HG02870 (cell line): ENCODE results near the gene AP2A1.
"Not testable (repeated sequence)": the region's sequence is repeated elsewhere in the genome, so short reads cannot be mapped to it uniquely, and the experiment has no call there.

Source experiments
- ATAC-seq: cut with Tn5 transposase; IDR thresholded peaks from one replicate; pipeline ENCODE4 v1.9.1; 2021; ENCODE audit warnings: mild to moderate bottlenecking, moderate library complexity; ENCODE audit not compliant: unreplicated experiment

AP2A1 gene

DNA sequence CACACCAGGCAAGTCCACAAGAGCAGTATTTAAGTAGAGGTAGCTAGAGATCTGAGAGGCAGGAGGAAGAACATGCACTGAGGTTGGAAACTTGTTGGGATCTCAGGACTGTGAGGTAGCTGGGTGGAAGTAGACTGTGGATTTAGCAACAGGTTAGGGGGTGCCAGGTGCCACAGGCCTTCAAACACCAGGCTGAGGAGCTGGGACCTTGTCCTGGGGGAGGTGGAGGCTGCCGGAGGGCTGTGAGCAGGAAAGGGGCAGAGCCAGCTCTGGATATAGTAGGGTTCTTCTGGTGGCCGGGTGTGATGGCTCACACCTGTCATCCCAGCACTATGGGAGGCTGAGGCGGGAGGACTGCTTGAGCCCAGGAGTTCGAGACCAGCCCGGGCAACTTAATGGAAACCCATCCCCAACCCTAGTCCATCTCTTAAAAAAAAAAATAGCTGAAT lies 43.2 kb downstream of the AP2A1 start:
- ATAC-seq = no peak

DNA sequence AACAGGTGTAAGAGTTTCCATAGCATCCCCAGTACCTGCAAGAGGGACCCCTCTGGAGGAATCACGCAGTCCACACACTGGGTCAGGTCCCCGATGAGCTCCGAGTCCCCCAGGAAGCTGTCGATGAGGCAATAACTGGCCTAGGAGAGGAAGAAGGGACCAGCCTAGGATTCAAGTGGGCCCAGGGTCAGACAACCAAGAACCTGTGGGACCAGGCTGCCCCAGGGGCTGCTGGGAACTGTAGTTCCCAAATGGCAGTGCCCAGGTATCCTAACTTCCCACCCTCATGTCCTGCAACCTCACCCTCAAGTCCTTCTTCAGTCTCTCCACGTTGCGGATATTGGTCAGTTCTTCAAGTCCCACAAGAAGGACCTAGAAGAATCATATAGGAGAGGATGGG lies 44.5 kb downstream of the AP2A1 start:
- no peak for ATAC-seq

DNA sequence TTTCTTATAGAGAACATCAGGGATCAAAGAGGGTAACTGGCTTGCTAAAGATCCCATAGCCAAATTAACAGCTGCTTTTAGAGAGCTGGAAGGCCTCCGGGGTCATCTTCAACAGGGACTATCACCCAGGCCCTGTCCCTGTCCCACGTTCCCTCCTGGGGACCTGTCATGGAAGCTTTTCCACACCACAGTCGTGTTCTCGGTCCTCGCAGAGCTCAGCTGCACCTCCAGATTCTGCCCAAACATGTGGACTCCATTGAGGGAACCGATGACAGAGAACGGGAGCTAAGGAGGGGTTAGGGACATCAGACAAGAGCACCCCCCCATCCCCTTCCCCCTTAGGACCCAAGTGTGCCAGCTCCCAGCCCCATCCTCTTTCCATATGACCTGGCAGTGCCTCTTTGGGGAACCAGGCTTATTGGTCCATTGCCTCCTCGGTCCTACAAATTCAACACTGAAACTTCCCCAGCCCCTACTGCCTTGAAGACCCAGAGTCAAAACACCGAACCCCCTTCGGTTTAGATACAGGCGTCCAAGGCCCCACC lies 45.7 kb downstream of the AP2A1 start:
- no peak for ATAC-seq

DNA sequence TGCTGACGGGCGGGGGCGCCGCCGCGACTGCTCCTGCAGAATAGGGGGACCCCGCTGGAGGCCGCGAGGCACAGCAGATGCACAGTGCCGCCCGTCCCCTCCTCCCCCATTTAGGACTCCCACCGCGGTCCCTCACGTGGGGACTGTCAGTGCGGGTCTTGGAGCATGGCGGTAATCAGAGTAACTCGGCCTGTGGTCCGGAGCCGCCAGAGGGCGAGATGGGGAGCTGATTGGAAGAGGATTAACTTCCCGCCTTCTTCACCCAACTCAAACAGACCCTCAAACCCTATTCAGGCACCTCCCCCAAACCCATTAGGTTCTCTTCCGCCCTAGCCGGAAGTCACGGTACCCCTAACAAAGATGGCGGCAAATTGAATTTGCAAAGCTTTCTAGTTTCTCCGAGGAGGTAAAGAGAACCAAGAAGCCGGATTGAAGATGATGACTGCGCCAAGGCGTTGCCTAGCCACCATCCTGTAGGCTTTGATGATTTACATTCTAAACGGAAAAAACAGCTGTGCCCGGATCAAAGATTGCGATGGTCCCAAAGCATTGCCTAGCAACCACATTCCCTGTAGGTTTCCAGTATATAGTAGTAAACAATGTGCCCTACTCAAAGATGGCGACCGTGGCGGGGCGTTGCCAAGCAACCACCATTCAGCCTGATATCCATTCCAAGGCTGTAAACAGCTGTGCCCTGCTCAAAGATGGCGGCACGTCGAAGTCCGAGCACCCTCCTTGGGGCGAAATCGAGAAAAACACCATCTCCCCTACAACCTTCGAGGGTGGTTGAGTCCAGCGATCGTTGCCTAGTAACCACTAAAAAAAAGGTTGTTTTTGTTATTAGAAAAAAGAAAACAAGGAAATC lies 46.4 kb downstream of the AP2A1 start, which contains the start of gene FUZ:
TSS of gene FUZ (minus strand) at position 296 of the 865 bp plus-strand sequence. CDS start at position 110, 186 bp downstream.
- ATAC-seq = peak; percentile 42

DNA sequence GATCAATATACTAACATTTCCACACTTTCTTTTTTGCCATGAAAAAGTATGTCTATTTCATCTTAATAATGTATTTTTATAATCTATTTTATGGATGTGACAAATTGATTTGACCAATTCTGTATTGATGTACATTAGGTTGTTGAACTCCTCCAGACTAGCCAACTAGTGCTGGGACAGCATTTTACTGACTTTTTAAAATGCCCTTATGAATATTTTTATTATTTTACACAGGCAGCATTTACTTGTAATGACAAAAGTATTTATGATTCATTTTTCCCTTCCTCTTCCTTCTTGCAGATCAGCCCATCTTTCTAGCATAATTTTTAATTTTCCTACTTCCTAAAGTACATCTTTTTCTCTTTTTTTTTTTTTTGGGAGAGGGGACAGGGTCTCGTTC lies 47.2 kb downstream of the AP2A1 start:
- no peak for ATAC-seq

DNA sequence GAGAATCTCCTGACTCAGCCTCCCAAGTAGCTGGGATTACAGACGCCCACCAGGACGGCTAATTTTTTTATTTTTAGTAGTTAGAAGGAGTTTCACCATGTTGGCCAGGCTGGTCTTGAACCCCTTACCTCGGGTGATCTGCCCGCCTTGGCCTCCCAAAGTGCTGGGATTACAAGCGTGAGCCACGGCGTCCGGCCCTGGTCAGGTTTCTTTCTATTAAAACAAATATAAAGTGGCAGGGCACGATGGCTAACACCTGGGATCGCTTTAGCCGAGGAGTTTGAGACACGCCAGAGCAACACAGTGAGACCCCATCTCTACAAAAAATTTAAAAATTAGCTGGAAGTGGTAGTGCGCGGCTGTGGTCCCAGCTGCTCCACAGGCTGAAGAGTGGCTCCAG lies 49.8 kb downstream of the AP2A1 start:
- ATAC-seq = no peak

DNA sequence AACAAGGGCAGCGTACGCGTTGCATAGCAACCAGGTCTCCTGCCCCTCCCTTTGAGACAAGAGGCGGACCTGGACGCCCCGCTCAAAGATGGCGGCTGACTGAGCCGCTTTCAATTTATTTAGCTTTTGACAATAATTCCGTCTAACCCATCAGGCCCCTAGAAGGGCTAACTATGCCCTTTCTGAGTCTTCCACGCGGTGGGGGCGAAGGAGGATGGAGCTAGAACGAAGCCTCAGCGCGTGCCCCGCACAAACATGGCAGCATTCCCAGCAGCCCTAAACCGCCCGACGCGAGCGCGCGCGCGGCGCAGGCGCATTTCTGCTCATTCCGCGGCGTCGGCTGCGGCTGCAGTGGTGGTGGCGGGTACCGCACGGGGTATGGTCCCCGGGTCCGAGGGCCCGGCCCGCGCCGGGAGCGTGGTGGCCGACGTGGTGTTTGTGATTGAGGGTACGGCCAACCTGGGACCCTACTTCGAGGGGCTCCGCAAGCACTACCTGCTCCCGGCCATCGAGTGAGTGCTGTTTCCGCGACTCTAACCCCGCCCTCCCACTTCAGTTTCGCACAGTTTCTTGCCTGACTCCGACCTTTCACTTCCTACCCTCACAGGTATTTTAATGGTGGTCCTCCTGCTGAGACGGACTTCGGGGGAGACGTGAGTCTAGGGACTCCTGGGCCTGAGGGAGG lies 51.3 kb downstream of the AP2A1 start, which contains the start of gene MED25:
TSS of gene MED25 (plus strand) at position 326 of the 685 bp plus-strand sequence. CDS start at position 379, 53 bp downstream.
- ATAC-seq = peak; percentile 68

DNA sequence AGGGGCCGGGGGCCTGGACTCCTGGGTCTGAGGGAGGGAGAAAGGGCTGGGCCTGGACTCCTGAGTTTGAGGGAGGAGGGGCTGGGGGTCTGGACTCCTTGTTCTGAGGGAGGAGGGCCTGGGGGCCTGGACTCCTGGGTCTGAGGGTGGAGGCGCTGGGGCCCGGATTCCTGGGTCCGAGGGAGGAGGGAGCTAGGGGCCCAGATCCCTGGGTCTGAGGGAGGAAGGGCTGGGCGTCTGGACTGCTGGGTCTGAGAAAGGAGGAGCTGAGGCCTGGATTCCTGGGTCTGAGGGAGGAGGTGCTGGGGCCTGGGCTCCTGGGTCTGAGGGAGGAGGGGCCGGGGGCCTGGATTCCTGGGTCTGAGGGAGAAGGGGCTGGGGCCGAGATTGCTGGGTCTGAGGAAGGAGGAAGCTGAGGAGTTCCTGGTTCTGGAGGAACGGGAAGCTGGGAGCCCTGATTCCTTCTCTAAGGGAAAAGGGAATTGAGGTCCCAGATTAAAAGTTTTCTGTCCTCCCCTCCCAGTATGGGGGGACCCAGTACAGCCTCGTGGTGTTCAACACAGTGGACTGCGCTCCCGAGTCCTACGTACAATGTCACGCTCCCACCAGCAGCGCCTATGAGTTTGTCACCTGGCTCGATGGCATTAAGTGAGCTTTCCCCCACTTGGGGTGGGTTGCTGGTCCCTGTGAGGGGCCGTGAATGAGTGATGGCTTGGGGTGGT lies 52.0 kb downstream of the AP2A1 start:
- ATAC-seq = no peak

DNA sequence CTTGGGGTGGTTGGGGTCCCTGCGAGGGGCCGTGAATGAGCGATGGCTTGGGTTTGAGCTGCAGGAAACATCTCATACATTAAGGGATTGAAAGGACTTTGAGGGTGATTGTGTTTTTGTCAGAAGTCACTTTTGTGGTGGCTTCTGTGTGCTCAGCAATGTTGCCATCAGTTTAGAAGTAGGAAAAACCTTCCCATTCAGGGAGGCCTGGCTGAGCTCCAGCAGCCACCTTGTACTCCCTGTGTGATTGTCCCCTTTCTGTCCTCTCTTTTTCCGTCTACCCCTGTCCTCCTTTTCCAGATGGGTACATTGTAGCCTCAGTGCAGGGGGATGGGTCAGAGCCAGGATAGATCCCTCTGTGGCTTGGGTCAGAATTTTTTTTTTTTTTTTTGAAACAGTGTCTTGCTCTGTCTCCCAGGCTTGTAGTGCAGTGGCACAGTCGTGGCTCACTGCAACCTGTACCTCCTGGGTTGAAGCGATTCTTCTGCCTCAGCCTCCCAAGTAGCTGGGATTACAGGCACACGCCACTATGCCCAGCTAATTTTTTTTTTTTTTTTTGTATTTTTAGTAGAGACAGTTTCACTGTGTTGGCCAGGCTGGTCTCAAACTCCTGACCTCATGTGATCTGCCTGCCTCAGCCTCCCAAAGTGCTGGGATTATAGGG lies 52.8 kb downstream of the AP2A1 start:
- ATAC-seq = not testable (repeated sequence)

DNA sequence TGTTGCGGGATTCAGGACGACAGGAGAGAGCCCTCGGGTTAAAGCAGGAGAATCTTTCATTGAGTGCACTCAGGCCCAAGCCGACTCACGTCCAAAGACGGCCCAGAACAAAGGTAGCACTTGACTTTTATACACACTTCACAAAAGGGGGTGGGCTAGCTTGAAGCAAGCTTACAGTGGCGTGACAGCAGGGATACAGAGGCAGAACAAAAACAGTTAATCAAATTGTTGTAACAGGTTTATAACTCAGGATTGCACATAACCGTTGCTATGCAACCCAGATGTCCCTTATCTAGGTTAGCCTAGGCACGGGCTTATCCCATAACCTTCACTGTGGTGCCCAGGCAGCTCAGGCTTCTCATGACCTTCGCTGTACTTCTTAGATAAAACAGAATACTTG lies 53.3 kb downstream of the AP2A1 start:
- ATAC-seq = no peak

DNA sequence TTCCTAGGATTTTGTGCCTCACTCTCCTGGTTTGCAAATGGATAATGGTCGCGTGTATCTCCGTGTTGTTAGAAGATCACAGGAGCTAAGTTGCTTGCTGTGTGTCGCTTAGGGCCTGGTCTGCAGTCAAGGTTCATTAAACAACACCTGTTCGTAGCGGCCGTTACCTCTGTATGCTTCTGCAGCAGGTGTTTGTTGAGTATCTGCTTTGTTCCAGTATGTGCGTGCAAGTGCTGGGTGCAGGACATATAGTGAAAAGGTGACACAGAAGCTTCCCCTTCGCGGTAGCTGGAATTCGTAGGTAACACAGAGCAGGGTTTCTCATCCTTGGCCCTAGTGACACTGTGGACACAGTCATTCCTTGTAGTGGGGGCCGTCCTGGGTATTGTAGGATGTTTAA lies 56.7 kb downstream of the AP2A1 start:
- no peak for ATAC-seq

DNA sequence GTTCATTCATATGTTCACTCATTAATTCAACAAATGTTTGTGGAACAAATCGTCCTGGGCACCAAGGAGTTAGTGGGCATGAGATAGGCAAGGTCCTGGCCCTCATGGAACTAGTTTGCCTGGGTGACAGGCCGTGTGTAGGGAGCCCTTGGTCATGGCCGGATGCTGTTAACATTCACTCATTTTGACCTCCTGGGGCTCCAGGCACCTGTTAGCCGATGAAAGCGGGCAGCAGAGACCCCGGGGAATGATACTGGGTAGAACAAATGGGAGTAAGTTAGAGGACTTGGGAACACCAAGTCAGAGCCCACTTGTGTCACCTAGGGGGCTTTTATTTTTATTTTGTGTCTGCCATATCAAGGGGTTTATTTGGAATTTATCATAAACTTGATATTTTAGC lies 57.9 kb downstream of the AP2A1 start:
- no peak for ATAC-seq

DNA sequence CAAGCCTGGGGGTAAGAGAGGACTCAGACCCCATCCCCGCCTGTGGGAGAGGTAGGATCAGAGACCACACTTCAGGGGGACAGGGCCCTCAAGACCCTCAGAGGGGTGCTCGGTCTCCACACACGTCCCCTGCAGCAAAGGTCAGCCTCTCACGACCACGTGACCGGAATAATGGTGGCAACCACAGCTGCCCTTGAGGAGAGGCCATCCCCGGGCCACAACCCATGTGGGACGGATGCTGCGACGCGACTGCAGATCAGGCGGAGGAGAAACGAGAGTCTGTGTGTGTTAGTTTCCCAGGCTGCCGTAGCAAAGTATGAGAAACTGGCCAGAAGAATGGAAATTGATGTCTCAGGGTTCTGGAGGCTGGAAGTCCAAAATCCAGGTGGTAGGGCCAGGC lies 60.2 kb downstream of the AP2A1 start:
- no peak for ATAC-seq

DNA sequence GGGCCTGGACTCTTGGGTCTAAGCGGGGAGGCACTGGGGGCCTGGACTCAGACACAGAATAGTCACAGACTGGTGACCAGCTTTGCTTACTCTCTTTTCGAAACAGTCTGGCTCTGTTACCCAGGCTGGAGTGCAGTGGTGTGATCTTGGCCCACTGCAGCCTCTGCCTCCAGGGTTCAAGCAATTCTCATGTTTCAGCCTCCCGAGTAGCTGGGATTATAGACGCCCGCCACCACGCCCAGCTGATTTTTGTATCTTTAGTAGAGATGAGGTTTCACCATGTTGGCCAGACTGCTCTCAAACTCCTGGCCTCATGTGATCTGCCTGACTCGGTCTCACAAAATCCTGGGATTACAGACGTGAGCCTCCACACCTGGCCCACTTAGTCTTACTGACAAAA lies 62.4 kb downstream of the AP2A1 start:
- no peak for ATAC-seq

DNA sequence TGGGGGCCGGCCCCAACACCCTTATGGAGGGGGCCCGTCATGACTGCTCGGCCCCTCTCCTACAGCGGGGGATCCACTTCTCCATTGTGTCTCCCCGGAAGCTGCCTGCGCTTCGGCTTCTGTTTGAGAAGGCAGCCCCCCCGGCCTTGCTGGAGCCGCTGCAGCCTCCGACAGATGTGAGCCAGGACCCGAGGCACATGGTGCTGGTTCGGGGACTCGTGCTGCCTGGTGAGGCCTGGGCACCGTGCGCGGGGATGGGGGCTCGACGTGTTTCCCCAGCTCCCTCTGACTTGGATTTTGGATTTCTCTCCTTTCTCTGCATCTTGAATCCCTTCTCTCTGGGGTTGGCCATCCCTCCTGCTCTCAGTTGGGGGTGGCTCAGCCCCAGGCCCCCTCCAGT lies 62.9 kb downstream of the AP2A1 start:
- ATAC-seq = no peak

DNA sequence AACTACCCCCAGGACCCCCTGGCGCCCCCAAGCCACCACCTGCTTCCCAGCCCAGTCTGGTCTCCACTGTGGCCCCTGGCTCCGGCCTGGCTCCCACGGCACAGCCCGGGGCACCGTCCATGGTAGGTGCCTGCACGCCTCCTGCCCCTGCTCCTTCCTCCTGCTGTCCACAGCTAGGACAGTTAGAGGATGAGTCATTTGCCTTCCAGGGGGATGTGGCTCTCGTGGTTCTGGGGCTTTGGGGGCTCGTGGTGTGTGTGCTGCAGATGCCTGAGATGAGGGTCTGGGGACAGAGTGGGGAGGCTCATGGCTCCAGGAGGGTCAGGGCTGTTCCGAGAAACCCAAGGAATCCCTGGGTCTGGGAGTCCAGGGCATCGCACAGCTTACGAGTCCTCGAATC lies 64.0 kb downstream of the AP2A1 start:
- no peak for ATAC-seq

DNA sequence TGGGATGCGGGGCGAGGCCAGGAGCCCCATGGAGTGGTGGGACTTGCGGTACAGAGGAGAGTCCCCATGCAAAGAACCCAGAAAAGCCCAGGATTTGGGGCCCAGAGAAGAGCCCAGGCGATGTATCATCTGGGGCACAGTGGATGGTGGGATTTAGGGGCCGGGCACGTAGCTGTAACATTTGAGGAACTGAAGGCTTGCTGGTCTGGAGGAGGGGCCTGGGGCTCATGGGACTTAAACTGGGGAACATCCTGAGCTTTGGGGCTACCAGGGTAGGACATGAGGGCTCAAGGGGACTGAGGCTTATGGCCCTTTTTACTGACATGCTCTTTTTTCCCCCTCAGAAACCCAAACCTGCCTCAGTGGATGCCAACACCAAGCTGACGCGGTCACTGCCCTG lies 64.8 kb downstream of the AP2A1 start:
- no peak for ATAC-seq

DNA sequence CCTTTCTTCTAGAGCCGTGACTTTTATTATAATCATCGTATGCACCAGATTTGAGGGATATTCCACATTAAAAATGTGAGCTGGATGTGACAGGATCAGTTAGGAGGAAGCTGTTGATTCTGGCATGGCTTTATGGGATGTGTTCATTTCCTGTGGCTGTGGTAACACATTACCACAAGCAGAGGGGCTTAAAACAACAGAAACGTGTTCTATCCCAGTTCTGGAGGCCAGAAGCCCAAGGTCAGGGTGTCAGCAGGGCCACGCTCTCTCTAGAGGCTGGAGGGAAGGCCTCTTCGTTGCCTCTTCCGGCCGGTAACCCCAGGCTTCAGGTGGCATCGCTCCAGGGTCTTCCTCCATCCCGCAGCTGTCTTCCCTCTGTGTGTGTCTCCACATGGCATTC lies 65.8 kb downstream of the AP2A1 start:
- no peak for ATAC-seq

DNA sequence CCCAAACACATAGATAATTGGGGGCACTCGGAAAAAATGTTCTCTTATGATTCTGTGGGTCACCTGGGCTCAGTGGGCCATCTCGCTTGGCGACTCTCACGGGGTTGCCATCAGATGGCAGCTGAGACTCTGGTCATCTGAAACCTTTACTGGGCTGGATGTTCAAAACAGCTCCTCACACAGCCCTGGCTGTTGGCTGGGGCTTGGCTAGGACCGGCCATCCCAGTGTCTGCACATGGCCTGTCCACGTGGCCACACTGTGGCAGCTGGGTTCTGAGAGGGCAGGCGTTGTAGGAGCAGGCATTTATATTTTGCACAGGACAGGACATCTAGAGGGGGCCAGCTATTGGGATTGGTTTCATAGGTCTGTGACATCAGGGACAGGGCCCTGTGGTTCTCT lies 66.8 kb downstream of the AP2A1 start:
- no peak for ATAC-seq

DNA sequence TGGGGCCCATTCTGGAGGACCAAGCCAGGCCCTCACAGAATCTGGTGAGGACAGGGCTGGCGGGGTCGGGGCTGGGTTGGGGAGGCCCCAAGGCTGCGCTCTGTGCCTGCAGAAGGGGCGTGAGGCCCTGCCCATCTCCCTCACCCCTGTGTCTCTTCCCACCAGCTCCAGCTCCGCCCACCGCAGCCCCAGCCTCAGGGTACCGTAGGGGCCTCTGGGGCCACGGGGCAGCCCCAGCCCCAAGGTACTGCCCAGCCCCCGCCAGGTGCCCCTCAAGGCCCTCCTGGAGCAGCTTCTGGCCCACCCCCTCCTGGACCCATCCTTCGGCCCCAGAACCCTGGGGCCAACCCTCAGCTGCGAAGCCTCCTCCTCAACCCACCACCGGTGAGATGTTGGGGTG lies 68.8 kb downstream of the AP2A1 start:
- ATAC-seq = no peak
